ENCODE data around the gene POLR3K. TPM values are rescaled to one million over a fixed set of nuclear protein-coding genes. Genes with fewer than 3 reads are reported as not detected.
A peak's percentile ranks its signal among the peaks of the same experiment; 100 is the strongest.
"Not testable (repeated sequence)": the region's sequence is repeated elsewhere in the genome, so short reads cannot be mapped to it uniquely, and the experiment has no call there.

Gene POLR3K
- total RNA-seq, 2 experiments from 2014 or later: 38.2 to 40.9 TPM

GRCh38 chr16:46510-46909 is 6.9 kb downstream of the POLR3K start:
- H3K9me3 Mint-ChIP-seq; H3K27me3 Mint-ChIP-seq (ENCODE audit: low read depth); H3K4me3 Mint-ChIP-seq; H3K27ac Mint-ChIP-seq; intact Hi-C loops (cut with micrococcal nuclease); CTCF ChIA-PET; DNase-seq: not testable (repeated sequence)
- Mint-ChIP-seq H3K36me3 (ENCODE audit: low read depth) (peaks cover 60% of the 10 kb centered on the region), H3K4me1 (ENCODE audit: low read depth) (peaks cover 37% of the 10 kb centered on the region)

DNA sequence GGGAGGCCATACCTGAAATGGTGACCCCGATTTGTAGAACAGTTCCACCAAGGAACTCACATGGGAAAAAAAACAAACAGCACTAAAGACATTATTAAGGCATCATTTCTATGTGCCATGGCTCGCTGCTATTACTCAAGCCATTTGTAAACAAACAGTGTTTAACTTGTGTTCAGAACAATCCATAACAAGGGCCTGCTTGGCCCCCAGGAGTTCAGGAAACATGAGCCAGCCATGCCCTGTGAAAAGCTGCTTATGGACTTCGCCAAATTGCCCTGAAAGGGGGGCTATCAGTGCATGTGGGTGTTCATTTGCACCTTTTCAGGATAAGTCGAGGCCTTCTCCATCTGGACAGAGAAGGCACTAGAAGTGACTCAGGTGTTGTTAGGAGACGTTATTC is 8.0 kb downstream of the POLR3K start:
- H3K27ac Mint-ChIP-seq: no peak overlapping the region
- CTCF ChIA-PET: no interaction called here
- peaks cover 28% of the 10 kb centered on the region for H3K4me1 Mint-ChIP-seq (ENCODE audit: low read depth)
- intact Hi-C loops (cut with micrococcal nuclease): no loop called here
- H3K36me3 Mint-ChIP-seq (ENCODE audit: low read depth): peaks cover 54% of the 10 kb centered on the region
- H3K9me3 Mint-ChIP-seq: no peaks in the 10 kb centered on the region
- DNase-seq: no peak
- H3K27me3 Mint-ChIP-seq (ENCODE audit: low read depth): no peaks in the 10 kb centered on the region
- no peak overlapping the region for H3K4me3 Mint-ChIP-seq

GRCh38 chr16:44655-45054 is 8.8 kb downstream of the POLR3K start:
- Mint-ChIP-seq H3K9me3 (no peaks in the 10 kb centered on the region), H3K4me3 (no peak overlapping the region), H3K27me3 (ENCODE audit: low read depth) (no peaks in the 10 kb centered on the region), H3K36me3 (ENCODE audit: low read depth) (peaks cover 51% of the 10 kb centered on the region), H3K27ac (no peak overlapping the region), H3K4me1 (ENCODE audit: low read depth) (peaks cover 30% of the 10 kb centered on the region)
- CTCF ChIA-PET: no interaction called here
- intact Hi-C loops (cut with micrococcal nuclease): no loop called here
- no peak for DNase-seq

DNA sequence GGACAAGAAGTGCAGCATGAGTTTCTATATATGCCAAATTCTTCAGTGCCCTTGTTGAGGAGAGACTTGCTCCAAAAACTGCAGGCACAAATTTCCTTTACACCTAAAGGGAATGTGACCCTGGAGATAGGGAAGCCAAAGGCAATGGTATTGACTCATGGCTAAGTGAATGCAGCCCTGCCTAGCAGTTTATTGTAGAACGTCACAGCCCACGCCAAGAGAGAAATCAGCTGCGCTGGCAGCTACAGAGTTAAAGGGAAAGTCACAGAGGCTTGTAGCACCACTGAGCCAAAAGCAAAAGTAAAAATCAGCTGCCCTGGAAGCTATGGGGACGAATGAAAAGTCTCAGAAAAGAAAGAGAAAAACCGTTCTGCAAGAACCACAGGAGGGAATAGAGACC is 10.1 kb downstream of the POLR3K start:
- Mint-ChIP-seq H3K9me3 (no peaks in the 10 kb centered on the region), H3K27ac (no peak overlapping the region), H3K27me3 (ENCODE audit: low read depth) (no peaks in the 10 kb centered on the region), H3K4me3 (no peak overlapping the region), H3K4me1 (ENCODE audit: low read depth) (peaks cover 39% of the 10 kb centered on the region), H3K36me3 (ENCODE audit: low read depth) (peaks cover 50% of the 10 kb centered on the region)
- CTCF ChIA-PET: no interaction called here
- no peak for DNase-seq
- intact Hi-C loops (cut with micrococcal nuclease): no loop called here

DNA sequence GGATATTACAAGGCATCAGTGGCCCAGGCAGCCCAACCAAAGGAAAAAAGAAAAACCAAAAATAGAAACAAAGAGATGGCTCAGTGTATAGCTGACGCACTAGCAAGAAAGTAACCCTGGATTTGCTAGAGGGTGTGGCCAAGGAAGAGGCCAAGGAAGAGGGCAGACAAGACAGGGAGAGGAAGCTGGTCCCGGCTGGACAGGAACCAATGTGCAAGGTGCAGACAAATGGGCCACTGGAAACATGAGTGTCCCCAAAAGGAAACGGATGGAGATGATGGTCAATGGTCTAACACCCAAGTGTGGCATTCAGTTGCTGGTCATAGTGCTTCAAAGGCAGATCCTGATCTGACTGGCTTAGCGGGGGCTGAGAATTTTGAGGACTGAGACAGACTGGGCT is 10.7 kb downstream of the POLR3K start:
- H3K9me3 Mint-ChIP-seq: no peaks in the 10 kb centered on the region
- intact Hi-C loops (cut with micrococcal nuclease): no loop called here
- CTCF ChIA-PET: no interaction called here

GRCh38 chr16:42069-42457 is 11.3 kb downstream of the POLR3K start:
- Mint-ChIP-seq H3K27ac (no peak overlapping the region), H3K9me3 (no peaks in the 10 kb centered on the region), H3K4me3 (no peak overlapping the region), H3K27me3 (ENCODE audit: low read depth) (no peaks in the 10 kb centered on the region), H3K4me1 (ENCODE audit: low read depth) (peaks cover 35% of the 10 kb centered on the region), H3K36me3 (ENCODE audit: low read depth) (peaks cover 44% of the 10 kb centered on the region)
- CTCF ChIA-PET: no interaction called here
- intact Hi-C loops (cut with micrococcal nuclease): no loop called here
- no peak for DNase-seq

More for the DNA sequence above, 10.7 kb downstream of the POLR3K start:
- no peak for DNase-seq
- Mint-ChIP-seq H3K4me1 (ENCODE audit: low read depth) (peaks cover 38% of the 10 kb centered on the region), H3K27me3 (ENCODE audit: low read depth) (no peaks in the 10 kb centered on the region), H3K4me3 (no peak overlapping the region), H3K36me3 (ENCODE audit: low read depth) (peaks cover 49% of the 10 kb centered on the region), H3K27ac (no peak overlapping the region)

GRCh38 chr16:41439-42068 is 11.9 kb downstream of the POLR3K start:
- Mint-ChIP-seq H3K4me1 (ENCODE audit: low read depth) (peaks cover 34% of the 10 kb centered on the region), H3K27me3 (ENCODE audit: low read depth) (no peaks in the 10 kb centered on the region), H3K27ac (no peak overlapping the region), H3K9me3 (no peaks in the 10 kb centered on the region), H3K36me3 (ENCODE audit: low read depth) (peaks cover 43% of the 10 kb centered on the region), H3K4me3 (no peak overlapping the region)
- intact Hi-C loops (cut with micrococcal nuclease): no loop called here
- CTCF ChIA-PET: interaction anchor here (0.6 kb wide), 1 partner anchor 254 kb away, joined by 3 read pairs; no protein-coding TSS in a partner anchor
- no peak for DNase-seq

DNA sequence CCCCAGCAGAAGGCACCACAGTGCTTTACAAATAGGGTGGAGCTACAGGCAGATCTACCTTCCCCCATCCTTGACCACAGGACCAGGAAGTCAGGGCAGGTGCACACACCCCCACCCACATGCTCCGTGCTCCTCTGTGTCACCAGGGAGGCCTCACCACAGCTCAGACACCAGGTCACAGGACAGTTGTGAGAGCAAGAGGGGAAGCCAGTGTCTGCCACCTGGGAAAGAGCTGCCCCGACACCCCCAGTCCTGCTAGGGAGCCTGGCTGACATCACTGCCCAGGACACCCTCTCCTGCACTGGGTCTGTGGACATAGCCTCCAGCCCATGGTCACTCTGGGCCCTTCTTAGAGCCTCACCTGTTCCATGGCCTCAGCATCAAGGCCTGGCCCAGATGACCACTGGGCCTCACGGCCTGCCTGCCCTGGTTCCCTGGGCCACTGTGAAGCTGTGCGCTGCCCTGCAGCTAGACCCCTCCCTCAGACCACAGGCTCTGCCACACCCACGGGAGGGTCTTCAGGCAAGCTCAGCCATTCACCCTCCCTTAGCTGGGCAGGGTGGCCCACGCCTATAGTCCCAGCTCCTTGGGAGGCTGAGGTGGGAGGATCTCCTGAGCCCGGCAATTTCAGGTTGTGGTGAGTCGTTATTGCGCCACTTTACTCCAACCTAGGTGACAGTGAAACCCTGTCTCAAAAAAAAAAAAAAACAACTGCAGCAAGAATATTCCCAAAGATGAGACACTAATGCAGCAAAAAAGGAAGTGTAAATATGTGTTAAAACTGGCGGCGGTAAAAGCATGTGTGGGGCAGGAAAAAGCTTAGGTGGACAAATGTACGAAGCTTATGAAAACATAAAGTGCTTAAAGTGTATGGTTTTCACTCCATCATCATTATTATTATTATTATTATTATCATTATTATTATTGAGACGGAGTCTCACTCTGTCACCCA is 14.2 kb downstream of the POLR3K start:
- Mint-ChIP-seq H3K4me1 (ENCODE audit: low read depth) (peaks cover 34% of the 10 kb centered on the region), H3K36me3 (ENCODE audit: low read depth) (peaks cover 32% of the 10 kb centered on the region), H3K27me3 (ENCODE audit: low read depth) (no peaks in the 10 kb centered on the region), H3K27ac (no peak overlapping the region), H3K9me3 (no peaks in the 10 kb centered on the region), H3K4me3 (no peak overlapping the region)
- intact Hi-C loops (cut with micrococcal nuclease): no loop called here
- peak; percentile 44 for DNase-seq
- CTCF ChIA-PET: interaction anchor here (0.6 kb wide), 1 partner anchor 174 kb away, joined by 3 read pairs; no protein-coding TSS in a partner anchor

GRCh38 chr16:38206-38605 is 15.2 kb downstream of the POLR3K start:
- H3K27me3 Mint-ChIP-seq (ENCODE audit: low read depth); DNase-seq; H3K27ac Mint-ChIP-seq; intact Hi-C loops (cut with micrococcal nuclease); H3K9me3 Mint-ChIP-seq; H3K4me3 Mint-ChIP-seq: not testable (repeated sequence)
- H3K36me3 Mint-ChIP-seq (ENCODE audit: low read depth): peaks cover 25% of the 10 kb centered on the region
- H3K4me1 Mint-ChIP-seq (ENCODE audit: low read depth): peaks cover 29% of the 10 kb centered on the region
- CTCF ChIA-PET: interaction anchor here (0.6 kb wide), 1 partner anchor 175 kb away, joined by 3 read pairs; no protein-coding TSS in a partner anchor

DNA sequence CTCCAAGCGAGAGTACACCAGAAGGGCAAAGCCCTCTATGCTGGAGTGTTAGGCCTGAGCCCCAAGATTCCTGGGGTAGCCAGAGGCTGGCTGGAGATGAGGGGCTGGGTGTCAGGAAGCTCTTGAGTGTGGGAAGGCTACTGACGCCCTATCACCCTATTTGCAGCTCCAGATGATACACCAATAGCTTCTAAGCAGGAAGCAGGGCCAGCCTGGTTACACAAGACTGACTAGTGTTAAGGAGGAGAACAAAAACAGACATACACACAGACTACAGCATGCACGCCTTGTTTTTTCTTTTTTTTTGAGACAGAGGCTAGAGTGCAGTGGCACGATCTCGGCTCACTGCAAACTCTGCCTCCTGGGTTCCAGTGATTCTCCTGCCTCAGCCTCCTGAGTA is 15.9 kb downstream of the POLR3K start:
- no peaks in the 10 kb centered on the region for H3K9me3 Mint-ChIP-seq
- intact Hi-C loops (cut with micrococcal nuclease): no loop called here
- no peak for DNase-seq
- H3K27ac Mint-ChIP-seq: no peak overlapping the region
- no peaks in the 10 kb centered on the region for H3K27me3 Mint-ChIP-seq (ENCODE audit: low read depth)
- H3K36me3 Mint-ChIP-seq (ENCODE audit: low read depth): peaks cover 18% of the 10 kb centered on the region
- CTCF ChIA-PET: interaction anchor here (0.7 to 1.1 kb wide), 2 partner anchors 27 to 70 kb away, joined by 3 read pairs; no protein-coding TSS in a partner anchor
- H3K4me3 Mint-ChIP-seq: no peak overlapping the region
- peaks cover 22% of the 10 kb centered on the region for H3K4me1 Mint-ChIP-seq (ENCODE audit: low read depth)

DNA sequence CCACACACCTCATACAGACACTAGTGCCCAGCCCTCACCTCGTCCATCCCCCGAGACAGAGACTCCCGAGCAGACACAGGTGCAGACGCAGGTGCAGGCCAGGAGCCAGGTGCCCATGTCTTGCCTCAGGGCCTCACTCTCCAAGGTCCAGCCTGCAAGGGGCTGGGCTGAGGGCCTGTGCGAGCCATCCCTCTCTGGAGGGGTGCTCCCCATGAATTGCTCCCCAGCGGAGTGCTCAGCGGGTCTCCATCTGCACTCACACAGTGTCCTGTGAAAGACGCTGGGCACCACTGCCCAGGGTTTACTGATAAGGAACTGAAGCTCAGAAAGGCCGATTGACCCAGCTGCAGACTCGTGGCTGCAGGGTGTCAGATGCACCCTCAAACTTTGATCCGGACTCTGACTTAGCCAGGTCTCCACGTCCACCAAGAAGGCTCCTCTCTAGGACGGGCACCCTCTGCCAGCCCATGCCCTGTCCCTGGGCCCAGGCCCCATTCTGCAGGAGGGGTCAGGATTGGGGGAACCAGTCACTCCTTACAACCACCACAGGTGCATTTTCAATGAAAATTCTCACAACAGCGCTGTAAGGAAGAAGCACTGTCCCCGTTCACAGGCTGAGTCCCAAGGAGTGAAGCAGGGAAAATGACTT is 16.9 kb downstream of the POLR3K start:
- no peak for DNase-seq
- CTCF ChIA-PET: interaction anchor here (1.1 kb wide), 1 partner anchor 28 kb away, joined by 3 read pairs; no protein-coding TSS in a partner anchor
- Mint-ChIP-seq H3K9me3 (no peaks in the 10 kb centered on the region), H3K4me1 (ENCODE audit: low read depth) (peaks cover 15% of the 10 kb centered on the region), H3K4me3 (no peak overlapping the region), H3K27me3 (ENCODE audit: low read depth) (no peaks in the 10 kb centered on the region), H3K36me3 (ENCODE audit: low read depth) (peaks cover 11% of the 10 kb centered on the region), H3K27ac (no peak overlapping the region)
- intact Hi-C loops (cut with micrococcal nuclease): no loop called here

GRCh38 chr16:35678-36305 is 17.6 kb downstream of the POLR3K start:
- Mint-ChIP-seq H3K4me3 (no peak overlapping the region), H3K27me3 (ENCODE audit: low read depth) (no peaks in the 10 kb centered on the region), H3K9me3 (no peaks in the 10 kb centered on the region), H3K36me3 (ENCODE audit: low read depth) (peaks cover 8% of the 10 kb centered on the region), H3K4me1 (ENCODE audit: low read depth) (peaks cover 15% of the 10 kb centered on the region), H3K27ac (no peak overlapping the region)
- CTCF ChIA-PET: no interaction called here
- no peak for DNase-seq
- intact Hi-C loops (cut with micrococcal nuclease): no loop called here

All from activated naive CD4-positive, alpha-beta T cell treated with anti-CD3 and anti-CD28 coated beads for 36 hours (primary cell).